Activated T-cell treated with anti-CD3 and anti-CD28 coated beads for 48 hours (primary cell): Measurements from ENCODE around the gene ARHGEF10L.
A peak's percentile ranks its signal among the peaks of the same experiment; 100 is the strongest.

Experiments
- DNase-seq: peaks from one replicate; pipeline ENCODE4 v3.0.0-alpha.2; 2020; ENCODE audit warnings: low read depth

ARHGEF10L gene

DNA sequence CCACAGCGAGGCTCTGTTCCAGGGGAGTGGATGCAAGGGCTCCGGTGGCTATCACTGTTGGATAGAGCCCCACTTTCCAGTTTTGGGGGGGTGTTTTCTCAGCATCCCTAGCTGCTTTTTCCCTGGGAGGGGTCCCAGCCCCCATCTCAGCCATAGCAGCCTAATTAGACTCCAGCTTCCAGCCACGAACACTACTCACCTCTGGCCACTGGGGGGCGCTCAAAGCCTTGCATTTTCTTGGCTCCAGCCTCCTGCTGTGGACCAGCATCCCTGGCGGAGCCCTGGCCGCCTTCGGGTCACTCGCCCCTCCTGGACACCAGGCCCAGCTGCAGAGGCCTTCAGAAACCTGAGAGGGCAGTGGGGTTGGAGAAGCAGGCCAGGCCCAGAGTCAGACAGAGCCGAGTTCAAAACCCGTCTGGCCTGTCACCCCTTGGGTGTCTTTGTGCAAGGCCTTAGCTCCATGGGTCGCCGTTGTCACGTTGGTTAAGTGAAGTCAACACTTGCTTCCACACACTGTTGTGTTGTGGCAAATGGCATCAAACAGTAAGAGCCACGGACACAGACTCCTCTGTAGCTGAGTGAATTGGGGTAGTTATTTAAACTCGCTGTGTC, 122.2 kb downstream of the ARHGEF10L start:
- peak; percentile 59 for DNase-seq

GRCh38 chr1:17662296-17662695, 122.8 kb downstream of the ARHGEF10L start:
- no peak for DNase-seq

GRCh38 chr1:17662786-17663185, 123.3 kb downstream of the ARHGEF10L start:
- no peak for DNase-seq

GRCh38 chr1:17663646-17664045, 124.1 kb downstream of the ARHGEF10L start:
- DNase-seq, result no peak

GRCh38 chr1:17664322-17664721, 124.8 kb downstream of the ARHGEF10L start:
- DNase-seq, result no peak

GRCh38 chr1:17665054-17665453, 125.6 kb downstream of the ARHGEF10L start:
- no peak for DNase-seq

GRCh38 chr1:17665950-17666720, 126.6 kb downstream of the ARHGEF10L start:
- DNase-seq, result no peak

GRCh38 chr1:17667641-17668040, 128.1 kb downstream of the ARHGEF10L start:
- no peak for DNase-seq

GRCh38 chr1:17668195-17668594, 128.7 kb downstream of the ARHGEF10L start:
- no peak for DNase-seq

- no peak for DNase-seq
Measured at GRCh38 chr1:17668624-17669175, 129.2 kb downstream of the ARHGEF10L start.

DNA sequence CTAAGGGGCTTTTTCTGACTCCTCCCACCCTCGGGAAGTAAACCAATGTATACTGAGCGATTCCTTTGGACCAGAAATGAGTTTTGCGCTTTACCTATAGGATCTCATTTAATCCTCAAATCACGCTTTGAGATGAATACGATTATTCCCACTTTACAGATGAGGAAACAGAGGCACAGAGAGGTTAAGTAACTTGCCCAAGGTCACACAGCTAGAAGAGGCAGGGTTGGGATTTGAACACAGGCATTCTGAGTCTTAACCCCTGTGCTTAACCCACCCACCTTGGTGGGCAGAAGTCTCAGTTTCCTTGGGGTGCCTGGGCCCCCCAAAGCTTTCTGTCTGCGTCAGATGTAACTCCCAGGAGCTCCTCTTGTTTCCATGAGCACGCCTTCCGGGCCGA, 129.8 kb downstream of the ARHGEF10L start:
- DNase-seq, result no peak

- no peak for DNase-seq
Measured at GRCh38 chr1:17669866-17670451, 130.5 kb downstream of the ARHGEF10L start.

DNA sequence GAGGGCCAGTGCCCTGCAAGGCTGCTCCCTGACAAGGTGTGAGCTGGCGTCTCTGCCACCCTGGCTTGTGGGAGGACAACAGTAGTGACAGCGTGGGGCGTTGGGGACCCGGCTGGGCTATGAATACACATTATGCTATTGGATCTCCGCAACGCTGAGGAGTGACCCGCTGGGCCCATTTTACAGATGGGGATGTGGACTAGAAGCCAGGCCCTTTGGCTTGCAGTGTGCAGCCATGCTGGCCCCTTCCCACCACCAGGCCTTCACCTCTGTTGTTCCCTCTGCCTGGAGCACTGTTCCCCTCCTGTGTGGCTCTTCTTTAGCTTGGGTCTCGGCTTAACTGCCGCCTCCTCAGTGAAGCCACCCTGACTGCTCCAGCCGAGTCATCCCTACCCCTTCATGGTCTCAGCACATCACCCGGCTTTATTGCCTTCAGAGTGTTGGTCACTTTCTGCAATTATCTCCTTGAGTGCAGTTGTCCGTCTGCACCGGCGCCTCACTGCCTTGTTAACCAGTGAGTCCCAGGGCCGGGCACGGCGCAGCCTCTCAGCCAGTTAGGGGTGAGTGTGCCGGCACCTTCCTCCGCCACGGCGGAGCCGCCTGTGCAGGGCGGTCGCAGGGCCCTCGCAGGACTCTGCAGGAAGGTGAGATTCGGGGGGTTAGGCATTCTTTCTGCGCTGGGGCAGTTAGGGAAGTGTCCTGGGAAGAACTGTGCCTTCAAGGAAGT, 131.3 kb downstream of the ARHGEF10L start:
- no peak for DNase-seq

DNA sequence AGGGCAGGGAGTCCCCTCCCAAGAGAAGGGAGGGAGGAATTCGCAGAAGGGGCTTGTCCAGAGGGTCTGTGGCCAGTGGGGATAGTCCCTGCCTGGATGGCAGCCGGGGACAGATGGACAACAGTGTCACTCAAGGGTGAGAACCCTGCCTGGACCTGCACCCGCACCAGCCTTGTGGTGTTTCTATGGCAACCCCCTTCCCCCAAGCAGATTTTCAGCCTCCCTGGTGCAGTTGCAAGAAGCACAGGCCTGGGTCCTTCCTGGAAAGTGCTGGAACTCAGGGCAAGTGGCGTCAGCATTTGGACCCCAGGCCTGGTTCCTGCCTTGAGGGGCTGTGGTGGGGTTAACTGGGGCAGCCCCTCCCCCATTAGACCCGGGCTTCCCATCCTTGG, 131.8 kb downstream of the ARHGEF10L start:
- no peak for DNase-seq

GRCh38 chr1:17671741-17672140, 132.2 kb downstream of the ARHGEF10L start:
- DNase-seq, result no peak

- no peak for DNase-seq
Measured at GRCh38 chr1:17672226-17672625, 132.7 kb downstream of the ARHGEF10L start.

DNA sequence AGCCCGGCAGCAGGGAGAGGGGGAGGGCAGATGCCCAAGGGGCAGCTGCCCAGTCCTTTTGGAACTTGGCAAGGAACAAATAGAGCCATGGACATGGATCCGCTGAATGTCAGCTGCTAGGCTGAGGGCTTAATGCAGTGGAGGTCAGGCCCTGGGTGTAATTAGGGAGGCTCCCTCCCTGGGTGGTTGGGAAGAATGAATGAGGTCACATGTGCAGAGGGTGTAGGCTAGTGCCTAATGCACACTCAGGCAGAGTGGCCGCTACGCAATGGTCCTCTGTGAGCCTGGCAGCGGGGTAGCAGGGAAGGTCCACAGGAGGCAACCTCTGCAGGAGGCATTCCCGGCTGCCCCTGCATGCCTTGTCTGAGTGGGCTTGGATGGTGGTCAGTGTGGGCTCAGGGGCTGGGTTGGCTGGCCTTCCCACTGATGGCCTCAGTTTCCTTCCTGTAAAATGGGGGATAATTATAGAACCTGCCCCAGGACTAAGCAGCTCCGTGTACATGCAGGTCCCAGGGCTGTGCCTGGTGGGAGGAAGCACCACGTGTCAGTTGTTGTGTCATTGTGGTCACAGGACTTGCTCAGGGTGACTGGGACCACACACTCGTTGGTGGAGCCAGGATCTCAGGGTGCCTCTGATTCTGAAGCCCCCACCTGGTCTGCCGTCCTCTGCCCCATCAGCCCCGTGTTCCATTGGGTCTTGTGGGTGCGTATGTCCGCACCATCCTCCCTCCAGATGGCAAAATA, 134.0 kb downstream of the ARHGEF10L start:
- no peak for DNase-seq

- DNase-seq, result no peak
Measured at GRCh38 chr1:17674726-17675500, 135.4 kb downstream of the ARHGEF10L start.

DNA sequence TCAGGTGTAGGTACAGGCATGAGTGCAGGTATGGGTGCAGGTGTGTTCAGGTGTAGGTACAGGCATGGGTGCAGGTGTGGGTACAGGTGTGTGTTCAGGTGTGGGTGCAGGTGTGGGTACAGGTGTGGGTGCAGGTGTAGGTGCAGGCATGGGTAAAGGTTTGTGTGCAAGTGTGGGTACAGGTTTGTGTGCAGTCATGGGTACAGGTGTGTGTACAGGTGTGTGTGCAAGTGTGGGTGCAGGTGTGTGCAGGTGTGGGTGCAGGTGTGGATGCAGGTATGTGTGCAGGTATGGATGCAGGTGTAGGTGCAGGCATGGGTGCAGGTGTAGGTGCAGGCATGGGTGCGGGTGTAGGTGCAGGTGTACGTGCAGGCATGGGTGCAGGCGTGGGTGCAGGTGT, 136.2 kb downstream of the ARHGEF10L start:
- DNase-seq, result no peak

DNA sequence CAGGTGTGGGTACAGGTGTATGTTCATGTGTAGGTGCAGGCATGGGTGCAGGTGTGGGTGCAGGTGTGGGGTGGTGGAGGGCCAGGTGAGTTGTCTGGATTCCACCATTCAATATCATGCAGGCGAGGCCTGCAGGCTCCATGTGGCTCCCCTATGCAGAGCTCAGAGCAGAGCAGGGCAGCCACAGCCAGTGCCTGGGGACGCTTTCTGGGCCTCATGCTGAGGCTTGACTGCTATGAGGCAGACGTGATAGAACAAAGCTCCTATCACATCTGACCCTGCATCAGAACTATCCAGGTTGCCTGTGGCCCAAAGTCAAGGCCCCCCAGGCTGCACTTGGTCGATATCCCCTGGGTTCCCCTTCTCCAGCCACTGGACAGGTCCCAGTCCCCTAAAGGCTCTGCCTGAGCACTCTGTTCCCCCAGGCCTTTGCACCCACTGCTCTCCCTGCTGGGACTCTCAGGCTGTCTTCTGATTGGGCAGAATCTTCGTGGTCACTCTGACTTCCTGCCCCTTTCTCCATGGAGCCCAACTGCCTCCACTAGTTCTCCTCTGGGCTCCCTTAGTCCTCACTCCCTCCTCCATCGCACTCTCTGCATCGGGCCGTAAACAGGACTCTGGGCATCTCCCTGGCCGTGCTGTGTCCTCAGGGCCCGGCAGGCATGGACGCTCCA, 137.0 kb downstream of the ARHGEF10L start:
- DNase-seq, result no peak
